ENCODE measurements around the gene AMZ1.
A peak's percentile ranks its signal among the peaks of the same experiment; 100 is the strongest.

Gene AMZ1

GRCh38 chr7:2715341-2716231 is 27.6 kb downstream of the AMZ1 start:
- no peak for TF ChIP-seq CTCF (IDR thresholded peaks at IDR 0.05; ENCODE audit: insufficient read depth, low read depth, low read length, missing control alignments)
- no peak overlapping the region for H3K4me3 ChIP-seq (ENCODE audit: low read depth, low read length)
- DNase-seq (ENCODE audit: low read depth) = no peak

GRCh38 chr7:2716488-2716887 is 28.5 kb downstream of the AMZ1 start:
- TF ChIP-seq CTCF (IDR thresholded peaks at IDR 0.05; ENCODE audit: insufficient read depth, low read depth, low read length, missing control alignments) = no peak
- no peak overlapping the region for H3K4me3 ChIP-seq (ENCODE audit: low read depth, low read length)
- no peak for DNase-seq (ENCODE audit: low read depth)

- H3K4me3 ChIP-seq (ENCODE audit: low read depth, low read length) = no peak overlapping the region
- DNase-seq (ENCODE audit: low read depth) = no peak
- no peak for TF ChIP-seq CTCF (IDR thresholded peaks at IDR 0.05; ENCODE audit: insufficient read depth, low read depth, low read length, missing control alignments)
Measured at GRCh38 chr7:2716906-2717292, 28.9 kb downstream of the AMZ1 start.

- no peak for TF ChIP-seq CTCF (IDR thresholded peaks at IDR 0.05; ENCODE audit: insufficient read depth, low read depth, low read length, missing control alignments)
- DNase-seq (ENCODE audit: low read depth) = no peak
- H3K4me3 ChIP-seq (ENCODE audit: low read depth, low read length) = no peak overlapping the region
Measured at GRCh38 chr7:2717293-2718261, 29.6 kb downstream of the AMZ1 start.

GRCh38 chr7:2718296-2718965 is 30.4 kb downstream of the AMZ1 start:
- no peak for TF ChIP-seq CTCF (IDR thresholded peaks at IDR 0.05; ENCODE audit: insufficient read depth, low read depth, low read length, missing control alignments)

GRCh38 chr7:2719007-2719406 is 31.0 kb downstream of the AMZ1 start:
- no peak overlapping the region for H3K4me3 ChIP-seq (ENCODE audit: low read depth, low read length)
- peak; percentile 64 for TF ChIP-seq CTCF (IDR thresholded peaks at IDR 0.05; ENCODE audit: insufficient read depth, low read depth, low read length, missing control alignments)
- peak; percentile 55 for DNase-seq (ENCODE audit: low read depth)

More at GRCh38 chr7:2718296-2718965, 30.4 kb downstream of the AMZ1 start:
- no peak for DNase-seq (ENCODE audit: low read depth)
- H3K4me3 ChIP-seq (ENCODE audit: low read depth, low read length) = no peak overlapping the region

Data from GM12865 (cell line).